HuH-7.5 (cell line): ENCODE measurements around the gene MYRF.
A peak's percentile ranks its signal among the peaks of the same experiment; 100 is the strongest.

Experiments
- DNase-seq: peaks from one replicate; pipeline ENCODE4 v3.0.0; 2011; ENCODE audit warnings: low spot score

Gene MYRF

GRCh38 chr11:61752117-61752924 lies at the start of gene MYRF:
MYRF (plus strand) TSS chr11:61752636; CDS start chr11:61752745, 109 bp downstream.
- DNase-seq = peak; percentile 95

- no peak for DNase-seq
Observed at GRCh38 chr11:61702701-61703312, 49.6 kb upstream of the MYRF start.

DNA sequence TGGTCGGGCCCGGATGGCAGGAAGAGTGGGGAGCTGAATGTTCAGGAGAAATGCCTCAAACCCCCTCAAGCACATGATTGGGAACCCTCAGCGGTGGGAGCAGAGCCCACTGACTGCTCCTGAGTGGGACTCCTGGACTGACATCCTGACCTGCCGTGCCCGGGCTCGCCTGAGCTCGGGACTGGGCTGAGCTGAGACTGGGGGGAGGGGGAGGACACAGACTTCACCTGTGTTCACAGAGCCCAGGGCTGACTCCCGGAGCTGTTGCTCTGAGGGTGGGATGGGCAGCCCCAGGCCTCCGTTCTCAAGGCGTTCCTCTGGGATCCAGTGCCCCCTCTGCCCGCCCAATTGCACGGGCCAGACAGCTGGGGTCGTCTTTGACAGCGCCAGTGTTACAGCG lies 47.6 kb upstream of the MYRF start:
- DNase-seq = no peak

DNA sequence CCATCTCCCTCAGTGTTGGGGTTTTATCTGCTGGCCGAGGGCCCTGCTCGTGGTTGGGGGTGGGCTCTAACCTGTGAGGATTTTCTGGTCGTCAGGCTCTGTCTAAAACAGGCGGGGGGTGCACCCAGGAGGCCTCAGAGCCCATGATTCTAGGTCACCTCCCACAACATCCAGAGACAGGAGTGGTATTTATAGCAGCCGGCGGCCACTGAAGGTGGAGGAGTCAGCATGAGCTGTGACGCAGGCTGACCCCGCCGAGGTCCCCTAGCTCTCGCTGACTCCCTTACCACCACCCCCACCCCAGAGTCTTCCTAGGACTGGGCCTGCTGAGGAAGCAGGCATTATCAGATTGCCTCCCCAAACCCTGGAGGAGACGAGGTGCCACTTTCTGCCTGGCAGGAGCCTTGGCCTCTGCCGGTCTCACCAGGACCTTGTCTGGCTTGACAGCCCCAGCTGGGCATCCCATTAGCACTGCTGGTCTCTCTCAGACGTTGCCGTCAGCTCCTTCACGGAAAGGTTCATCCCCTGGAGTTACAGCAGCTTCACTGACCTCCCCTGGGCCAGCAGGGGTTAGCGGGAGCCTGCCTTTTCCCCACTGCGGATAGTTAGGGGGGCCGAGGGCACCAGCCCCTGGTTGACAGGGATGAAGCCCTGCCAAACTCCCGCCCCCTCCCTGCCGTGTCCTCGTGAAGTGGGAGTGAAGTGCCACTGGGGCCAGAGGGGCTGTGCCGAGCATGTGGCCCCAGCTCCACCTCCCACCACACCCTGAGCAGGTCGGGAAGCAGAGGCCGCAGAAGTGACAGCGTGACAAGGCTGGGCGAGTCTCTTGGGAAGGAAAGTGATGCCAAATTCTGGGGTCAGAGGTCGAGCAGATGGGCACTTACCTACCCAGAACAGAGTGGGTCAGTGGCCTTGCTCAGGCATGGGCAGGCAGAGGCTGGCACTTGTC lies 45.7 kb upstream of the MYRF start:
- DNase-seq = no peak

DNA sequence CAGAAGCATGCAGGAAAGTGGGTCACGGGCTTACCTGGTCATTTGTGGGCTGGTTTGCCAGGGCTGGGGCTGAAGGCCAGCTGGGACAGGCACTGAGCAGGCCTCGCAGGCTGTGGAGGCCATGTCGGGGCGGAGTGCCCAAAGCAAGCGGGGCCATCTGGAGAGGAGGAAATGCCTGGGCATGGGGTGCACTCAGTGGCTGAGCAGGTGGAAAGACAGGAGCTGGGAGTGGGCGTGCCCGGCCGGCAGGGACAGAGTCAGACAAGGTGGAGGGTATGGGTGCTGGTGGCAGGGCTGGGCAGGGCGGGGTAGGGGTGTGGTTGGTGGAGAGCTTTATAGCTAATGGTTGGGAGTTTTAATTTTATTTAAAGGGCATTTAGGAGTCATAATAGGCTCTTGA lies 44.9 kb upstream of the MYRF start:
- DNase-seq = no peak

- no peak for DNase-seq
Observed at GRCh38 chr11:61709110-61709509, 43.3 kb upstream of the MYRF start.

DNA sequence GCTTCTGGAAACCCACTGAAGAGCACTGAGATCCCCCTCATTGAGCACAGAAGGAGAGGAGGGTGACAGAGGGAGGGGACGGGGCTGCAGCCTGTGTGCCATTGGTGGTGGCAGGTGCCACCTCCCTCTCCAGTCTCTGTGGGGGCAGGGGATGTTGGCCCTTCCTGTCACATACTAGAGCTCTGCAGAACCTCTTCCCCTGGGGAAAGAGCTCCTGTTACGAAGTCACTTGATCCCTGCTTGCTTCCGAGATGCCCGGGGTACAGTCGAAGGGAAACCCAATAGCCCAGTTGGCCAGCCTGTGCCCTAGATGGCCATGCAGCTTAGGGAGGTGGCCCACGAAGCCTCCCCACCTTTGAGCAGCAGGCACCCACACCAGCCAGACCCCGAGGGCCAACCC lies 42.9 kb upstream of the MYRF start:
- DNase-seq = no peak

DNA sequence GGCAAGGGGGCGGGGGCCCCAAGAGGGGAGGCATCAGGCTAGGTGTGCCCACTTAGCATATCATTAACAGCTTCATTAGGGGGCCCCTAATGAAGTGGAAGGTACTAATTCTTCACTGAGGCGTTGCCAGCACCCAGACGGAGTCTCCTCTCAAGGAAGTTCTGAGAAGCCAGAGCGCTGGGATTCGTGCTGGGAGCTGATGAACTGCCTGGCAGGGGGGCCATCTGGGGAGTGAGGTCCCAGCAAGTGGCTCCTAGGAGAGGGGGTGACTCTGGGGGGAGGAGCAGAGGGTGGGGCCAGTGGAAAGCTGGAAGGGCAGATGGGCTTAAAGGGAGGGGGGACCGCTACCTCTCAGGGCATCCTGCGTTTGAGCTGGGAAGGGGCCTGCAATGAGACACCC lies 42.4 kb upstream of the MYRF start:
- DNase-seq = no peak

DNA sequence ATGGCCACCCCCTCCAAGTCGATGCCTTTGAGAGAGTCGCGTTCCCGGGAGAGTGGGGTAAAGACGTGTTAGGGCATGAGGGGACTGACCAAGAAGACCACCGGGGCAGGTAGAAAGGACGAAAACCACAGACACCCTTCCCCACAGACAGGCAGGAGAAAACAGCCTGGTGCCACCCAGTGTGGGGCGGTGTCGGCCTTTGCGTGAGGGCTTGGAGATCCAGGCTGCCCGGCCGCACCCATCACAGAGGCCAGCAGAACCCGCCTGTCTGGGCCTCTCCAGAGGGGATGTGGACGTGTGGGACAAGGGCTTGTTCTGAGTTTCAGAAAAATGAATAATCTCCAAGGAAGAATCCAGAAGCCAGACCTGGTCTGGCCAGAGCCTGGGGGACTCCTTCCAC lies 41.4 kb upstream of the MYRF start:
- no peak for DNase-seq

- DNase-seq = no peak
Observed at GRCh38 chr11:61711498-61711897, 40.9 kb upstream of the MYRF start.

DNA sequence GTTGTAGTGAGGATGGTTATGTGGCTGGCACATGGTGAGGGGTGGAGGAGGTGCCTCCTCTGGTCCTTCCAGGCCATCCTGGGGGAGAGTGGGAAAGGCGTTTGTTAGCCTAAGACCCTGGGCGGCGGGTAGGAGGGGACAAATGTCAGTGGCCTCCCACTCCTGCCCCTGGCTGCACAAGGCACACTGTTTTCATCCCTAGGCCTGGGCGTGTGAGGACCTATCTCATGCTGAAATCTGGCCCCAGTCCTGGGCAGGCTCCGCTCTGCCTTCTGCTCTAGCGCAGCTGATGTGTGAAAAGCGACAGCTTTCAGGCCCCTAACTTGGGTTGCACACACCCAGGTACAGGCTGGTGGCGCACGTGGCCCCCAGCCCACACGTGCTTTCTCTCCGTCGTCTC lies 40.1 kb upstream of the MYRF start:
- no peak for DNase-seq

DNA sequence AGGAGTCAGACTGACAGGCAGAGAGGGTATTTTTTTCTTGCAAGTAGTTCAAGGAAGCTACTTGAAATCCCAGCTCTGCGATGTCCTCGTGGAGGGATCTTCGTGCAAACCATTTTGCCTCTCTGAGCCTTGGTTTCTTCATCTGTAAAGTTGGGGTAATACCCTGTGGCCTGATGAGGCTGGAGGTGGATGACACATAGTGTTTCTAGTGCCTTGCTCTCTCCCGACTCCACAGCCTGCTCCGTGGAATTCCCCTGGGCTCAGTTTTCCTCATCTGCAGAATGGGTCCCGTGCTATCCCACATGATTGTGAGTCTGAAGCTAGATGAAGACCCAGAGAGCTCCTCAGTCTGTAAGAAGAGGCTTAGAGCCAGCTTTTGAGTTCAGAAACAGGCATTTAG lies 39.6 kb upstream of the MYRF start:
- DNase-seq = no peak

DNA sequence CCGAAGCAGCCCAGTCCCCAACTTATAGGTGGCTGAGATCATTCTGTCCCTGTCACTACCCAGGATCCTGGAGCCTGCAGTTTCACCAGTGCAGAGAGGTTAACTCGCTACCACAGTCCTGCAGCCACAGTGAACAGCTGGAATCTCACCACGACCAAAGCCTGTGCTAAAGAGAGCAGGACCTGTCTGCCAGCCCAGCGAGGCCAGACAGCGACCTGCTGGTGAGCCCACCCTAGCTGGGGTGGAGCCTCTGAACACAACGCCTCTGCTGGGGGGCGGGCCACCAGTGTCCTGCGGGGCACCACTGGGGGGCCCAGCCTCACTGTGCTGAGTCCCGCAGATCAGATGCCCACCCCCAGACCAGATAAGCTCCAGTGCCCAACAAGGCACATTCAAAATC lies 39.0 kb upstream of the MYRF start:
- no peak for DNase-seq

DNA sequence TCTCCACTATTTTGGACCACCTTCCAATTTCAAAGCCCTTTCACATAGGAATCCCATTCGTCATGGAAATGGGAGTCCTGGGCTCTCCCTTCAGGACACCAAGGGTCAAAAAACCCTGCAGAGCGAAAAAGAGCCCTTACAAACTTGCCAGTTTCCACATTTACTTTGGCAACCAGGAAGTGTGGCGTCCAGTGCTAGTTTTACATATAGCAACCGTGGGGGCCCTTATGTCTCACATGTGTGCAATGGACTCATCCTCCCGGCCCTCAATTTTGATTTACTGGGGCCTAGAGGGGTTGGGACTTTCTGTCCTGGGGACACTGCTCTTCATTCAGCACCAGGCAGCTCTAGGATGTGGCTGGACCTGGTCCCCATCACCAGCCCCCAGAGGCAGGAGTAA lies 38.5 kb upstream of the MYRF start:
- no peak for DNase-seq

- no peak for DNase-seq
Observed at GRCh38 chr11:61714316-61714715, 38.1 kb upstream of the MYRF start.

- no peak for DNase-seq
Observed at GRCh38 chr11:61714916-61715315, 37.5 kb upstream of the MYRF start.

DNA sequence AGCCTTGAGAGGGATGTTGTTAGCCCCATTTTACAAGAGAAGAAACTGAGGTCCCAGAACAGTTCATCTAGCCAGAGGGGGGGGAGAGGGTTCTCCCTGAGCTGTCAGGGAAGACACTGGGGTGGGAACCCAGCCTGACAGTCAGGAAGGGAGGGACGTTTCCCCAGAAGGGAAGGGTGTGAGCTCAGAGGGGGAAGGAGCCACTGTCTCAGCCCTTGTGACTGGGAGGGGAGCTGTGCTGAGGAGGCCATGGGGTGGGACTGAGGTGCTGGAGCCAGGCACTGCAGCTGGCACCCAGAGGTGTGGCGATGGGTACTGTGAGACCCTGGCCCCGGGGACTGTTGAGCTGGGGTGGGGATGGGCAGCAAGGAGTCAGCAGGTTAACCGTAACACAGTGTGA lies 36.6 kb upstream of the MYRF start:
- no peak for DNase-seq

GRCh38 chr11:61716478-61717285 lies 35.8 kb upstream of the MYRF start:
- DNase-seq = peak; percentile 82

DNA sequence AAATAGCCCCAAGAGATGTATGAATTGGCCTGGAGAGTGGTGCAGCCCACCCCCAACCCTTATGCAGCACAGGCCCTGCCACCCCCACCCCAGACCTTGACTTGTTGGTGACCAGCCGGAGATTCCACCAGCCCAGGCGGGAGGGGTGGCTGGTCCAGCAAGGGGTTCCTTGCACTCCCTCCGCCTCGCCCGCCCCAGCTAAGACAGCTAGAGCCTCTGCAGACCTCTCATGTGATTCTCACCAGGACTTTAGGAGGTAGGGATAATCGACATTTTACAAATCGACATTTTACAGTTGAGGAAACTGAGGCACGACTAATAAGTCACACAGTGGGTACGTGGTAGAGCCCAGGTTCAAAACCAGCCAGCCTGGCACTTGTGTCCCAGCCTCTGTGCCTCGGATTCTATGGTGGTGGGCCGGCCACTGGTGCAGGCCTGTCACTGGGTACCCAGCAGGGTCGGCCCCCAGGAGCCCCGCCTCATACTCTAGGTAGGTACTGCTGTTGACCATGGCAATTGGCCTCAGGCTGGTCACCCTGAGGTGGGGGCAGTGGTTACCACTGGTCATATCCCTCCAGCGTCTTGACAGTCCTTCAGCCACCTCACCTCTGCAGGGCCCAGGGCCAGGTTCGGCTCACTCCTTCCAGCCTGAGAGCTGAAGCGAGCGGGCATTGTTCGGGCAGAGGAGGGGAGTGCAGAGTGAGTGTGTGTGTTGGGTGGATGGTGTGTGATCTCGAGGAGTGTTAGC lies 35.0 kb upstream of the MYRF start:
- DNase-seq = no peak

GRCh38 chr11:61718046-61718531 lies 34.3 kb upstream of the MYRF start:
- DNase-seq = no peak
